Activated naive CD8-positive, alpha-beta T cell treated with anti-CD3 and anti-CD28 coated beads, Interleukin-2, amount 10 ng/mL, durations not matched to agents 7 days and 5 days (primary cell): ENCODE data around the gene PDZRN3. TPM values are rescaled to one million over a fixed set of nuclear protein-coding genes. Genes with fewer than 3 reads are reported as not detected.

Experiments
- ATAC-seq: fragments of 150-1000 bp; cut with Tn5 transposase; one replicate; pipeline ENCODE4 v1.10.0; 2021; ENCODE audit warnings: low read depth, moderate library complexity
- POLR2A ChIA-PET: fragments of 350-600 bp; sonication (Branson Sonifier 250); formaldehyde crosslinking; loops from one replicate; lab custom pipeline; 2021; ENCODE audit warnings: antibody characterized with exemption; lab: Charles Lee
- DNase-seq: peaks from one replicate; pipeline ENCODE4 v3.0.0; 2021
- H3K27ac Mint-ChIP-seq: one replicate; pipeline ENCODE4 v1.8.0; 2022; ENCODE audit warnings: mild to moderate bottlenecking, mixed read lengths
- H3K27me3 Mint-ChIP-seq: one replicate; pipeline ENCODE4 v1.8.0; 2022; ENCODE audit warnings: mild to moderate bottlenecking, moderate library complexity, mixed read lengths
- H3K36me3 Mint-ChIP-seq: one replicate; pipeline ENCODE4 v1.8.0; 2021; ENCODE audit warnings: mild to moderate bottlenecking, mixed read lengths
- H3K4me1 Mint-ChIP-seq: one replicate; pipeline ENCODE4 v1.8.0; 2021; ENCODE audit warnings: mixed read lengths
- H3K4me3 Mint-ChIP-seq: one replicate; pipeline ENCODE4 v1.8.0; 2022; ENCODE audit warnings: mild to moderate bottlenecking, moderate library complexity, mixed read lengths
- H3K9me3 Mint-ChIP-seq: one replicate; pipeline ENCODE4 v1.8.0; 2021; ENCODE audit warnings: mixed read lengths
- total RNA-seq, 2 experiments: library from RNA; stranded (reverse); gene quantifications; one replicate each; pipeline ENCODE4 v1.2.3, GENCODE V29; 2021

The PDZRN3 gene
- total RNA-seq, 2 experiments from 2014 or later, result not detected

DNA sequence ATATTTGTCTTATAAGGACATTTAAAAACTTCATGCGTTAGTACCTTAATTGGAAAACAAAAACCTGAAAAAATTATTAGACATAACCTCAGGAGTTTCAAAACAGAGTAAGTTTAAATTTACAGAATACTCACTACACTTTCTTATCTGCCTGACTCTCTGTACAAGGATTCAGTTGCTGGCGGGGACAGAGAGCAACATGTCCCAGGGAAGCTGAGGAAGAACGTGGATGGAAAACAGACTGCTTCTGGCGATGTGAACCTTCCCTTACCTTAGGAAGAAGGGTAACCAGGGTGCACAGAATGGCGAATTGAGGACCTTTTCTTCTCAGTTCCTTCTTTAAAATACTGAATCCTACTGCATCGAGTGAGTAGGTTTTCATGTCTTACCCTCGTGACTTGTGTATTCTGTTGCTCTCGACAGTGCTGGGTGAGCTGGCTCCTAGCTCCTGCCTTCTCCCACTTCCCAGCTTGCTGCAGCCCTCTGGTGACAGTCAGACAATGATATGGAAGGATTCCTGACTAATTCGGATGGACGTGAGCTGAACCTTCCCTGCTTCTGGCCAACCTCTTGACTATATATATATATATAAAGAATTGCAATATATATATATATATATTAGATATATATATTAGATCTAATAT lies 178.2 kb downstream of the PDZRN3 start:
- Mint-ChIP-seq H3K27me3 (peaks cover 4% of the 10 kb centered on the region), H3K27ac (no peak overlapping the region), H3K36me3 (no peaks in the 10 kb centered on the region), H3K4me3 (no peak overlapping the region), H3K4me1 (no peaks in the 10 kb centered on the region), H3K9me3 (peaks cover 1% of the 10 kb centered on the region)
- POLR2A ChIA-PET, result no interaction called here
- ATAC-seq (no peak), DNase-seq (no peak)

DNA sequence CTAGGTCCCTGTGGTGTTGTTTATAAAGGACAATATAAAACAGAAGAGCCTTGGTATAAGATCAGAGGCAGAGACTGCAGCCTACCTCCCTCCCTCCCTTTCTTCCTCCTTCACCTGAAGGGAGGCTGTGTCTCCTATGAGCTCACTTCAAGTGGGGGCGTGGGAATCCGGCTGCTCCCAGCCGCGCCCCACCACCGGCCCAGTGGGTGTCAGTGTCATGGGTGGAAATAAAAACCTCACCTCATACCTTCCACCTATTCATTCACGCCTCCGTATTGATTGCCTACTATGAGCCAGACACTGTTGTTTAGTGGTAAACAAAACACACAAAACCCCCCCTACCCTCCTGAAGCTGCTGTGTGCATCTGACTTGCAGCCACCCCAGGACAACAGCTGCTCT lies 181.9 kb downstream of the PDZRN3 start:
- Mint-ChIP-seq H3K9me3 (peaks cover 1% of the 10 kb centered on the region), H3K4me3 (no peak overlapping the region), H3K27me3 (peaks cover 4% of the 10 kb centered on the region), H3K27ac (no peak overlapping the region), H3K4me1 (no peaks in the 10 kb centered on the region), H3K36me3 (no peaks in the 10 kb centered on the region)
- DNase-seq (no peak), ATAC-seq (no peak)
- POLR2A ChIA-PET, result no interaction called here

DNA sequence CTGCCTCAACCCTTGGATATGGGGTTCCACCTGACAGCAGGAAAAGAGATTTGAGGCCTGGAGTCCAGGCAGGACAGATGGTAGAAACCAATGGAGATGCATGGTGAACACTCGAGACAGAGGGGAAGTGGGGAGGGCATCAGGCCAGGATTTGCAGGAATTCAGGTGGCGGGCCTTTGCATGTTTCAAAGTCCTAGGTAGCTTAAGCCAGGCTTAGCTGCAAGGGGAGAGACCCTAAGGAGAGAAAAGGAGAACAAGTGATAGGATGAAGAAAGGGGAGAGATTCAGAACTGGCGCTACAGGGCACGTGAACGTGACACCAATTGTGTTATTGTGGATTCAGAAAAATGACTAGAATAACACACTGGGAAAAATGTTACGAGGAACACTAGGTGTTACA lies 182.6 kb downstream of the PDZRN3 start:
- peaks cover 1% of the 10 kb centered on the region for H3K9me3 Mint-ChIP-seq
- no peak overlapping the region for H3K4me3 Mint-ChIP-seq
- POLR2A ChIA-PET, result no interaction called here
- H3K36me3 Mint-ChIP-seq, result no peaks in the 10 kb centered on the region
- H3K27ac Mint-ChIP-seq, result no peak overlapping the region
- H3K27me3 Mint-ChIP-seq, result peaks cover 4% of the 10 kb centered on the region
- no peaks in the 10 kb centered on the region for H3K4me1 Mint-ChIP-seq
- DNase-seq (no peak), ATAC-seq (no peak)

DNA sequence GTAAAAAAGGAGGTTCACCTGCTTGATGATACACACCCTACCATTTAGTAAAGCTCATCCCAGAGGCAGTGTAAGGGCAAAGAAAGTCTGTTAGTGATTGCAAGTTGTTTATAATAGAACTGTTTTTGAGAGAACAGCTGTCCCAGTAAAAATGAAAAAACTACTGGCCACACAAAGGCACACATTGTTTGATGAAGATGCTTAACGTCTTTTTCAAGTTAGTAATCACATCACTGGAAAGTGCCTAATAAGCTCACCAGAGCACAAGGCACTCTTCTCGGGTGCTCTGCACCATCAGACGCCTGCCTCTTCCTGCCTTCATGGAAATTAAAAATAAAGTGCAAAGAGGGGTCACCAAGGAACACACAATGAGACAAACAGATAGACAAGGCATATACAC lies 186.9 kb downstream of the PDZRN3 start:
- ATAC-seq (no peak), DNase-seq (no peak)
- Mint-ChIP-seq H3K36me3 (no peaks in the 10 kb centered on the region), H3K27ac (no peak overlapping the region), H3K4me1 (no peaks in the 10 kb centered on the region), H3K4me3 (no peak overlapping the region), H3K27me3 (no peaks in the 10 kb centered on the region), H3K9me3 (no peaks in the 10 kb centered on the region)
- POLR2A ChIA-PET, result no interaction called here

DNA sequence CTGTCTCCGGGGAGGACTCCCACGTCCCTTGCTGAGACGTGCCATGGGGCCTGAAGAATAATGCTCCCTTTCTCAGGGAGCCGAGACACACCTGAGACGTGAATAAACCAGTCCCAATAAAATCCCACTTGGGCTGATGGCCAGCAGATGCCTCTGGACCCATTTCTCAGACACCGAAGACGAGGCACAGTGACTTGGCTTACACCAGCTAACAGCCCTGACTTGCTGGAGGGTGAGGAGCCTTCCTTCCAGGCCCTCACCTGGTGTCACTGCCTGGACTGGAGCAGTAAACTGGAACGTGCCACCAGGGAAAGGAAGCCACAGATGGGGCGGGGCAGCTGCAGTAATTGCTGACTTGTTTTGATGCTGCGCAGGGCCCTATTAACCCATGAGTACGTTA lies 189.7 kb downstream of the PDZRN3 start:
- H3K27me3 Mint-ChIP-seq, result no peaks in the 10 kb centered on the region
- H3K4me1 Mint-ChIP-seq, result no peaks in the 10 kb centered on the region
- no peak overlapping the region for H3K27ac Mint-ChIP-seq
- no peak for DNase-seq
- ATAC-seq, result no peak
- POLR2A ChIA-PET, result no interaction called here
- no peak overlapping the region for H3K4me3 Mint-ChIP-seq
- no peaks in the 10 kb centered on the region for H3K9me3 Mint-ChIP-seq
- H3K36me3 Mint-ChIP-seq, result no peaks in the 10 kb centered on the region

DNA sequence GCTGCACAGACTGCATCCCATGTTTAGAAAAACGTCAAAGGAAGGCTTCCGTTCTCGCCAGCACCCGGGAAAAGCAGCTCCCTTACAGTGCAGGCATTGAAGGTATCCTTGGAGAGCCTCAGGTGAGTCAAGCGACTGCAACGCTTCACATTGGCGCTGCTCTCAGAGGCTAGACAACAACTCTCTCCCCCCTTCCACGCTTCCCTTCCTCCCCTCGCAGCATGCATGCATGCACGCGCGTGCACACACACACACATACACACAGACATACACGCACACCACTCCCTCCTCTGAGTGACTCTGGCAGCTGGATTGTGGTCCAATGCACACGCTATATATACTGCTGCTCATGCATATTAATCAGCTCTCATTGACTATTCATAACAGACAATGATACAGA lies 191.1 kb downstream of the PDZRN3 start:
- no peaks in the 10 kb centered on the region for H3K9me3 Mint-ChIP-seq
- H3K36me3 Mint-ChIP-seq, result no peaks in the 10 kb centered on the region
- no peak overlapping the region for H3K27ac Mint-ChIP-seq
- ATAC-seq, result no peak
- POLR2A ChIA-PET, result no interaction called here
- H3K4me3 Mint-ChIP-seq, result no peak overlapping the region
- H3K27me3 Mint-ChIP-seq, result no peaks in the 10 kb centered on the region
- H3K4me1 Mint-ChIP-seq, result no peaks in the 10 kb centered on the region
- DNase-seq, result no peak

DNA sequence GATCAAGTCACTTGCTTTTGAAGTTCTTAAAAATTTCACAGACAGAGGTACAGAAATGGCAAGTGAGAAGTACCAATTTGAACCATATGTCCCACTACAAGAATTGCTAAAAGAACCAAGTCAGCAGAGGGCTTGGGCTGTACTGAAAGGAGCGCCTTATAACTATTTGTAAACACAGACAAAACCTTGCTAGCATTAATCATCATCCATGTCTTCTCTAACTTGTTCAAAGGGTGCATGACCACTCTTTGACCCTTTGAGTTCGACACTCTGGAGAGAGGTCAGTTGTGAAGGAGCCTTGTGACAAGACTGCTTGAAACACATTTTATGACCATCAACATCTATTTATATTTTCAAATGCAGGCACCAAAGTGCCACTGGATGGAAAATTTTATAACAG lies 191.7 kb downstream of the PDZRN3 start:
- no peaks in the 10 kb centered on the region for H3K9me3 Mint-ChIP-seq
- H3K4me3 Mint-ChIP-seq, result no peak overlapping the region
- POLR2A ChIA-PET, result no interaction called here
- DNase-seq (no peak), ATAC-seq (no peak)
- no peaks in the 10 kb centered on the region for H3K27me3 Mint-ChIP-seq
- H3K27ac Mint-ChIP-seq, result no peak overlapping the region
- H3K36me3 Mint-ChIP-seq, result no peaks in the 10 kb centered on the region
- H3K4me1 Mint-ChIP-seq, result no peaks in the 10 kb centered on the region

DNA sequence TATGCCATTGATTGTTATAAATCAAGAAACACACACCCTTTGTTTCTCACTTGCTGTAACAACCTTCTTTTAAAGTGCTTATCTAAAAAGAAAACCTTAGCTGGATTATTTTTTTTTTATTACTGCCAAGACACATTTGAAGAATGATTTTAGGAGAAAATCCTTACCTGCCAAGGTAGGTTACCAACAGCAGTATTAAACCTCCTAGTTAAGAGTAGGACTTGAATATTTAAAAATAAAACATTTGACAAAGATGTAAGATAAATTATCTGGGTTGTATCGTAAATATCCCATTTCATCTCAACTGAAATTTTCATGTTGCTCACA lies 192.1 kb downstream of the PDZRN3 start:
- Mint-ChIP-seq H3K36me3 (no peaks in the 10 kb centered on the region), H3K27me3 (no peaks in the 10 kb centered on the region), H3K9me3 (no peaks in the 10 kb centered on the region), H3K4me1 (no peaks in the 10 kb centered on the region), H3K4me3 (no peak overlapping the region), H3K27ac (no peak overlapping the region)
- DNase-seq (no peak), ATAC-seq (no peak)
- POLR2A ChIA-PET, result no interaction called here

DNA sequence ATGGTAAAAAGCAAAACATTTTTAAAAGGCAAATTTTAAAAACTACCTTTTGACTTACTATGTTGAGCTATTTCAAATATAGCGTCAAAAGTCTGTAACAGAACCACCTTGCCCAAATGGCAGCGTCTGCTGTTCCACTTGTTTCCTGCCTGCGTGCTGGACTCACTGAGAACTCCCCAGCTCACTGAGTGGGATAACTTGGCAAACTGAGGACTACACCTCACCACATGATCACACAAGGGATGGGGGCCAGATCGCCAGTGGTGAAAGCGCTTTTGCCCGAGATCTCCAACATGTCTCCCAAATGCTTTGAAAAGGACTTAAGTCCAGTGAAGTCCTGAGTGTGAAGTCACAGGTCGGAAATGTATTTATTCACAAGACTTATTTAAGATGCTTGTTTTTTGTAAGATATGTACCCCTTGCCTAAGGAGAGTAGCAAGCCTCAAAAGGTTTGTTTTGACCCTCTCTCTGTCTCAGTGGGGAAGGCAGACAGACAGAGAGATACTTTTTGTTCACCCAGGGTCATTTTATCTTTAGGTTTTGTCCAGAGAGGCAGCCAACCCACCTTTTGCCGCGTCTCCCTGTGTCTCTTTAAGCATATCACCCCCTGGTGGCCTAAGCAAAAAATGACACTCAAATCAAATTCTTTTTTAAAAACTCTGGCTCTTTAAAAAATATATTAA lies 192.6 kb downstream of the PDZRN3 start:
- Mint-ChIP-seq H3K9me3 (no peaks in the 10 kb centered on the region), H3K36me3 (no peaks in the 10 kb centered on the region), H3K4me1 (no peaks in the 10 kb centered on the region), H3K27me3 (no peaks in the 10 kb centered on the region), H3K4me3 (no peak overlapping the region), H3K27ac (no peak overlapping the region)
- no peak for ATAC-seq
- POLR2A ChIA-PET, result no interaction called here
- no peak for DNase-seq

DNA sequence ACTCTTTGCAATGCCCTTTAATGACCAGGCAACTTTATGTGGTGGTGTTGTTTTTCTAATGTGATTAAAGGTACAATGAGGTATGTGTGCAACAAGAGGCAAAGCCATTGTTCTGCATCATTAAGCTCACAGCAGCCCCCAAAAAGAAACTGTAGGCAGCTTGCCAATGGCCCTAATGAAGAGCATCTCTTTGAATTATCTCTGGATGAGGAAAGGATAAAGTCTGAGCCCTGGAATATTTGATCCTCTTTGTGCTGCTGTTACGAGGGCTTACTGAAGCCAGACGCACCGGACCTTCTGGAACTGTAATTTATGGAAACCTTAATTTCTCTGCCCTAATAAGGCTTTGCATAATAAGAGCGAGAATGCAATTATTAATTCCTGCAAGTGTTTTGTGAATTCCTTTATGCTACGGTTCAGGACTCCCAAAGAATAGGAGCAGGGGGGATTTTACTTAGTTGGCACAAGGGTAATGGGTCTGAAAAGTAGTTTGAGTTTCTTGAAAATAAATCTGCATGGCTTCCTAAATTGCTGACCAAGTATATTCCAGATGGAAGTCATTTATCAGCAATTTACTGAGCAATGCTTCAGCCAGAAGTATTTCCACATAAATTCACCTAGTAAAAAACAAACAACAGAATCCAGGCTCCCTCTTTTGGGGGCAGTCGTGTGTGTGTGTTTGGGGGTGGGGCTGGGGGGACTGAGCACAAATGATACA lies 193.4 kb downstream of the PDZRN3 start:
- Mint-ChIP-seq H3K27ac (no peak overlapping the region), H3K9me3 (no peaks in the 10 kb centered on the region), H3K4me3 (no peak overlapping the region), H3K4me1 (no peaks in the 10 kb centered on the region), H3K36me3 (no peaks in the 10 kb centered on the region), H3K27me3 (no peaks in the 10 kb centered on the region)
- ATAC-seq (no peak), DNase-seq (no peak)
- POLR2A ChIA-PET, result no interaction called here

DNA sequence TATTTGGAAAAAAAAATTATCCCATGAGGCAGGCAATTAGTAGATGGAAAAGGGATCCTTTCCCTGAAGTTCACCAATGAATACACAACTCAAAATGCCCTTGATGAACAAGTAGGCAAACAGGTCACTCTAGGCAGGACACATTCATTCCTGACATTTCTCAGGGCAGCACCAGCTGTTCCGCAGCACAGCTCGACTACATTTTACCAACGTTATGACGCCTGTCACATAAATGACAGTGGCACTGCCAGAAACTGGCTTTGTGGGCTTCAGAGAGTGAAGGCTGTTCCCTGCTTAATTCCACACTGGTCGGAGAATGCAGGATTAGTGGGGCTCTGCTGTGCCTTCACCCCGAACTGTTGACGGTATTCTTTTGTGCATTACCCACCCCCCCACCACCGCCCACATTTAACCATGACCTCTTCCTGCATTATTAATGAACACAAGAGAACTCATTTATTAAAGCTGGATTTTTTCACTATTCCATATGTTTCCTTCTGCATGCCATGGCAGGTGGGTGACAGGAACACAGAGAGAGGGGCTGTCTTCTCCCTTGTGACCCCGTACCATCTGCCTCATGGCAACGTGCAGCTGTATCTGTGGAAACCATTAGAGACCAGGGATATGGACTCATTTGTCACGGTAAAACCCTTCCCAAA lies 197.6 kb downstream of the PDZRN3 start:
- H3K27ac Mint-ChIP-seq, result no peak overlapping the region
- H3K4me1 Mint-ChIP-seq, result no peaks in the 10 kb centered on the region
- no peak for DNase-seq
- H3K36me3 Mint-ChIP-seq, result no peaks in the 10 kb centered on the region
- no peak overlapping the region for H3K4me3 Mint-ChIP-seq
- H3K9me3 Mint-ChIP-seq, result peaks cover under 1% of the 10 kb centered on the region
- no peak for ATAC-seq
- H3K27me3 Mint-ChIP-seq, result peaks cover 5% of the 10 kb centered on the region
- POLR2A ChIA-PET, result no interaction called here

DNA sequence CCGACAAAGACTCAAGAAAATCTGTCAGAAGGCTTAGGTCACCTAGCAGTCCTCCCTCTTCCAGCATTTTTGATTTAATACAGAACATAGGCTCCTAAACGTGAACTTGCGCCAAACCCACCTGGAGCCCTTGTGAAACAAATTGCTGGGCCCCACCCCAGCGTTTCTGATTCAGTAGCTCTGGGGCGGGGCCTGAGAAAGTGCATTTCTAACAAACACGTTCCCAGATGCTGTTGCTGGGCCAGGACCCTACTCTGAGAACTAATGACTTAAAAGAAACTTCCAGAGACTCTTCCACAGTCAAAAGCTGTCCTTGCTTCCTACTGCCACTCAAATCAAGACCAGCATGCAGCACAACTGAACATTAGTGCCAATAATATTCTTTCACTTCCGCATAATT lies 198.1 kb downstream of the PDZRN3 start:
- no peak for DNase-seq
- no peak for ATAC-seq
- POLR2A ChIA-PET, result no interaction called here

DNA sequence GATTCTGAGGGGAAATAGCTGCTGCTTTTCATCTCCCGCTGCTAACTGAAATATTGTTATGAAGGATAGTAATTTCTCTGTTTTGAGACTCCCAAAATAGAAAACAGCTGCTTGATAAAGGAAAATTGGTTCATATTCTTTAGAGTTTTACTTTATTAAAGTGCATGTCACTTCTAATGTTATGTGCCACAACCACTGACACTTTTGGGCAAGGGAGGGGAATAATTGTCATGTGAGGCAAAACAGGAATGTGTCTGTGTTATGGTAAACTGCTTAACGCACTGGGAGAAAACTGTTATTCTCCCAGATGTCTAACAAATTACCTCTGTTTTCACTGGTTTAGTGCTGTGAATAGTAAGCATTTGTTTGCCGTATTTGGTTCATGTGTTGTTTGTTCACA lies 201.6 kb downstream of the PDZRN3 start:
- Mint-ChIP-seq H3K36me3 (no peaks in the 10 kb centered on the region), H3K27ac (no peak overlapping the region), H3K4me1 (no peaks in the 10 kb centered on the region), H3K9me3 (peaks cover 3% of the 10 kb centered on the region), H3K4me3 (no peak overlapping the region), H3K27me3 (peaks cover 5% of the 10 kb centered on the region)
- POLR2A ChIA-PET, result no interaction called here
- DNase-seq, result no peak
- ATAC-seq, result no peak

More for the DNA sequence above, 198.1 kb downstream of the PDZRN3 start:
- H3K4me3 Mint-ChIP-seq, result no peak overlapping the region
- H3K27me3 Mint-ChIP-seq, result peaks cover 5% of the 10 kb centered on the region
- peaks cover 3% of the 10 kb centered on the region for H3K9me3 Mint-ChIP-seq
- H3K36me3 Mint-ChIP-seq, result no peaks in the 10 kb centered on the region
- no peaks in the 10 kb centered on the region for H3K4me1 Mint-ChIP-seq
- H3K27ac Mint-ChIP-seq, result no peak overlapping the region

DNA sequence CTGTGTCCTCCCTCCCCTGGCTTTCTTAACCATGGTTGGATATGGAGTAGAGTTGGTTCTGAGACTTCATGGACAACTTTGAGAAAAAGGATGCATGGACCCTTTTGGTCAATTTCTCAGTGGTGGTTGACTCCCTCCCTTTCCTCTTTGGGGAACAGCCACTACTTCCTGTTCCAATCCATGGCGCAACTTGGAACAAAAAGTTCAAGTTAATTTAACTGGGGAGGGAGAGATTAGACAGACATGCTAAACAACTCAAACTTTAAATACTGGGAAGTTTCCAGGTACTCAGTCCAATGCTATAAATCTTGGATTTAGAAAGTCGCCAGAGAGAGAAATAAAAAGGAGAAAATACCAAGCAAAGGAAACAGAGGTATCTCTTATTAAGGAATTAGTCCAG lies 202.2 kb downstream of the PDZRN3 start:
- Mint-ChIP-seq H3K4me3 (no peak overlapping the region), H3K36me3 (no peaks in the 10 kb centered on the region), H3K27me3 (peaks cover 5% of the 10 kb centered on the region), H3K9me3 (peaks cover 3% of the 10 kb centered on the region), H3K27ac (no peak overlapping the region), H3K4me1 (no peaks in the 10 kb centered on the region)
- DNase-seq (no peak), ATAC-seq (no peak)
- POLR2A ChIA-PET, result no interaction called here
